HG03025 (cell line): ENCODE results near the gene KCNQ5.
"Not testable (repeated sequence)": the region's sequence is repeated elsewhere in the genome, so short reads cannot be mapped to it uniquely, and the experiment has no call there.

Source experiments
- ATAC-seq: cut with Tn5 transposase; IDR thresholded peaks from one replicate; pipeline ENCODE4 v1.9.1; 2021; ENCODE audit warnings: mild to moderate bottlenecking, moderate library complexity; ENCODE audit not compliant: unreplicated experiment, low FRiP score

Gene KCNQ5

DNA sequence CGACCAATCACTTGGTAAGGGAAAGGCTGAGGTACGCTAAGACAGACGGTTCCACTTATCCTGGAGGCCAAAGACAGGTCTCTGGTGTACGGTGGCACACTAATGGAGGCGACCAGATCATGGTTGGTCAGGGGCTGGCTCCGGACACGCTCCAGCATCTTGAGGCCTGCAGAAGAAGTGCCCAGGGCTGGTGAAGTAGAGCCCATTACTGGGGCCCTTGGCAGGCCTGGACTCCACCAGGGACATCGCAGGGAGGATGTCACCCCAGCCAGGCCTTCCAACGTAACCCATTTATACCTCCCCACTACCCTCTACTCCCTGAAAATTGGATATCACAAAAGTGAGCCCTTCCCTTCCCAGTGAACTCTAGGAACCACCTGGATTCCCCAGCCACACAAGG lies 587.3 kb downstream of the KCNQ5 start:
- no peak for ATAC-seq

DNA sequence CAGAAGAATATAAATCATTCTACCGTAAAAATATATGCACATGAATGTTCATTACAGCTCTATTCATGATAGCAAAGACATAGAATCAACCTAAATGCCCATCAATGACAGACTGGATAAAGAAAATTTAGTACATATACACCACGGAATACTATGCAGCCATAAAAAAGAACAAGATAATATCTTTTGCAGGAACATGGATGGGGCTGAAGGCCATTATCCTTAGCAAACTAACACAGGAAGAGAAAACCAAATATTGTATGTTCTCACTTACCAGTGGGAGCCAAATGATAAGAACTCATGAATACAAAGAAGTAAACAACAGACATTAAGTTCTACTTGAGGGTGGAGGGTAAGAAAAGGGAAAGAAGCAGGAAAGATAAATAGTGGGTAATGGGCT lies 595.0 kb downstream of the KCNQ5 start:
- ATAC-seq = no peak

DNA sequence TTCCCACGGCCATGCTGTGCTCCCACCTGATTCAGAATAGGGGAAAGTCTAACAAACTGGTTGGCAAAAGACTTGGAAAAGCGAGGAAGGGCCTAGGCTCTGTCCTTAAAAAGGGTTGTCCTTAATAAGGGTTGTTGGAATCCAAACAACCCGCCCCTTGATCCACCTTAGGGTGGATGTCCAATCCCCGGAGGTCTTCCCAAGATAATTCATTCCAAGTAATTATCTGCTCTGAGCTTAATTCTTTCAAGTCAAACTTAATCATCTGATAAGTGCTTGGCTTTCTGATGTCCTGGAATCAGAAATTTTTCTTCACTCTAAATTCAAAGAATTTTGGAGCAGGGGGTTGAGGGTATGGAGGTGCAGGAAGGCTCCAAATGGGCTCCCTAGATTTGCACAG lies 603.5 kb downstream of the KCNQ5 start, which contains the start of gene KHDC1L:
TSS of gene KHDC1L (minus strand) at position 101 of the 400 bp plus-strand sequence. CDS start at position 13, 88 bp downstream.
- ATAC-seq = no peak

DNA sequence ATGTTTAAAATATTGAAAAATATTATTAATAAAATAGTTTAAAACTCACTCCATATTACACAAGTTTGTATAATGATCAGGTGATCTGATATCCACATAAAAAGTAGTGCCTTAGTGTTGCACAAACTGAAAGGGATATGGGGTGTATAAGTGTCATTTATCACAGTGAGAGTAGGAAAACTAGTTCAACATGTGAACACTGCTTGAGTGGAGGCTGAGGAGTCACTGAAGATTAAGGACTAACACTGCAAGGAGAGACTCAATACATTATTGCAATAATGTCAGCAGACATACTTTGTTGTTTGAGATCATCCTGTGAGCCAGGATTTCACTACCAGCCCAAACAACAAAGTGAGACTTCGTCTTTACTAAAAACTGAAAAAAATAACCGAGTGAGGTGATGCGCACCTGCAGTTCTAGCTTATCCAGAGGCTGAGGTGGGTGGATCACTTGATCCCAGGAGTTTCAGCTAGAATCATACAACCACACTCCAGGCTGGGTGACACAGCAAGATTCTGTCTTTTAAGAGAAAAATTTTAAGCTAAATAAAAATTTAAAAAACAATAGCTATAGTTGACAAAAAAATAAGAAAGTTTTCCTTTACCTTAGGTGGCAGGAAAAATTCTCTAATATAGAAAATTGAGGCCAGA lies 605.9 kb downstream of the KCNQ5 start:
- no peak for ATAC-seq

DNA sequence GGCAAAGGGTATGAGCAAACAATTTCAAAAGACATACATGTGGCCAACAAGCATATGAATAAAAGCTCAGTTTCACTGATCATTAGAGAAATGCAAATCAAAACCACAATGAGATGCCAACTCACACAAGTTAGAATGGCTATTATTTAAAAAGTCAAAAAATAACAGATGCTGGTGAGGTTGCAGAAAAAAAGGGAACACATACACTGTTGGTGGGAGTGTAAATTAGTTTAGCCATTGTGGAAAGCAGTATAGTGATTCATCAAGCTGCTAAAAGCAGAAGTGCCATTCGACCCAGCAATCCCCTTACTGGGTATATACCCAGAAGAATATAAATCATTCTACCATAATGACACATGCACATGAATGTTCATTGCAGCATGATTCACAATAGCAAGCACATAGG lies 610.1 kb downstream of the KCNQ5 start:
- ATAC-seq = no peak

DNA sequence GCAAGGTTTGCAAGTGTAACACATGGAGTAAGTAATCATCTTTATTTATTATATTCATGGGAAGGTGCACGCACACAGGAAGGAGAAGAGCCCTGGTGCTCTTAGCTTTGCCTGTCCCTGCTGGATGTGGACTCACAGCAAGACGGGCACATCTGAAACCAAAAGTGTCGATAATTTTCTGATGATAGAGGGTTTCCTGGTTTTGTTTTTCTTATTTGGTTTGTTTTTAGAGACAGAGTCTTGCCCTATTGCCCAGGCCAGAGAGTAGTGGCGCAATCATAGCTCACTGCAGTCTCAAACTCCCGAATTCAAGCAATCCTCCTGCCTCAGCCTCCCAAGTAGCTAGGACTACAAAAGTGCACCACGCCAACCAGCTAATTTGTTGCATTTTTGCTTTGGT lies 611.2 kb downstream of the KCNQ5 start:
- no peak for ATAC-seq

DNA sequence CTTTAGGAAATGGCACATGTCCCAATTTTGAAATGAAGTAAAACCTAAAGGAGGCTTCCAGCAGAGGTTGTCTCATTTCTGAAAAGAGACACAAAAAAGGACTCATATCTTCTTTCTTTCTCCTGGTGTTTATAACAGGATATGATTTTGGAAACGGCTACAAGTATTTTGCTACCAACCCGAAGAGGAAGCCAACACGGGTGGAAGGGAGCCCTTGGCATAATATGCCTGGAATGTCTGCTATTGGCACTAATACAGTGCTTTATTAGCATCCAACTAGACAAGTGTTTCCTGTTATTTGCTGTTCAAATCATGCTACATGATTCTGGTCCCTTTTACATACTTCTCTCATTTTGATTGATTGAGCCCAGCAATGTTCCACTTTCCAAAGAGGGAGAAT lies 612.1 kb downstream of the KCNQ5 start:
- not testable (repeated sequence) for ATAC-seq

DNA sequence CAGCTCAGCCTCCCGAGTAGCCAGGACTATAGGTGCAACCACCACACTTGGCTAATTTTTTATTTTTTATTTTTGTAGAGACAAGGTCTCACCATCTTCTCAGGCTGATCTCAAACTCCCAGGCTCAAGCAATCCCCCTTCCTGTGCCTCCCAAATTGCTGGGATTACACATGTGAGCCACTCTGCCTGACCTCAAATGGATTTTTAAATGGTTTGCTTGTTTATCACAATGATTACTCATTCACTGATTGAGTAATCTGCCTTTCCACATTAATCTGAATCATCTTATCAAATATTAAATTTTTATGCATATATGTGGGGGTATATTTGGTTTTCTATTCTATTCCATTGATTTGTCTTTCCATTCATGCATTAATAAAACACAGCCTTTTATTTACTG lies 612.9 kb downstream of the KCNQ5 start:
- no peak for ATAC-seq

DNA sequence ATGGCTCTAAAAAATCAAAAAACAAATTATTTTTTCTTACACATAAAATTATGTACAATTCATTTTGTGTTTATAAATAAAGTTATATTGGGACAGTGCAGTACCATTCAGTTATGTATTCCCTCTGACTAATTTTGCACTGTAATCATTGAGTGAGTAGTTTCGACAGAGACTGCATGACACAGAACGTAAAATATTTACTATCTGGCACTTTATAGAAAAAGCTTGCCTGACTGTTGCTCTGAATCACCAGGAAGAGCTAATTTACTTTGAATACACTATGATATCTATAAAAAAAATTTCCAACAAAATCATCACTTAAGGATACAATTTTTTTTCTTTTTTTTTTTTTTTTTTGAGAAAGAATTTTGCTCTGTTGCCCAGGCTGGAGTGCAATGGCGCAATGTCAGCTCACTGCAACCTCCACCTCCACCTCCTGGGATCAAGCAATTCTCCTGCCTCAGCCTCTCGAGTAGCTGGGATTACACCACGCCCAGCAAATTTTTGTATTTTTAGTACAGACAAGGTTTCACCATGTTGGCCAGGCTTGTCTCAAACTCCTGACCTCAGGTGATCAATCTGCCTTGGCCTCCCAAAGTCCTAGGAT lies 614.4 kb downstream of the KCNQ5 start:
- no peak for ATAC-seq

DNA sequence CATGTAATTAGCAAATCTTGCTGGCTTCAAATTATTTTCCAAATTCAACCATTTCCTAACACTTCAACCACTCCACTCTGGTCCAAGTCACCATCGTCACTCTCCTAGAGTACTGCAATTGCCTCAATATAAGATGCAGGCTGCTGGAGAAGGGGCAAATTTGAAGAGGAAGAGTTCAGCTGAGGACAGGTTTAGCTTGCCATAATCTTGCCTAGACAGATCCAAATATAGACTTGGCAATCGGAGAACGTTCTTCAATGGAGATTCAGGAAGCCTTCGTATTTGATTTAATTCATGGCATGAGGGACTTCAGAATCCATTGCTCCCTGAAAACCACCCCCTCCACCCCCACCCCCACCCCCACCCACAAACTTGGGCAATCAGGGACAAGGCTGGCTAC lies 618.9 kb downstream of the KCNQ5 start:
- ATAC-seq = no peak

DNA sequence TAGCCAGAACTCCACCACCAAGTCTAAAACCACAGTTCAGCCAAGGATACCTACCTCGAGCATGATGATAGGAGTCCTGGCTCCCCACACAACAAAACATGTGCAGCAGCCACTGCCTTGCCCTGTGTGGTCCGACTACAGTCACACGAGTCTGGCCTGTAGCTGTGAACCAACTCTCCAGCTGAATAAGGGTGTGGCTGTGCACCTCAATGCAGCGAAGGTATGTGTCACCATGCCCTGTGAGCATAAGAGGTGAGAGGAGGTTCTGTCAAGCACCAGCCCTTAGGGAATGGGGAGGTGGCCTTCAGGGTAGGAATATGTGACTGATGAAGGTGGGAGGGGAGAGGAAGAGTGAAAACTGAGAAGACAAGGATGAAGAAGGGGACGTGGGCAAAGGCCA lies 620.1 kb downstream of the KCNQ5 start:
- no peak for ATAC-seq
